HCT116 (cell line): ENCODE data around the gene ADCK1. TPM values are rescaled to one million over a fixed set of nuclear protein-coding genes. Genes with fewer than 3 reads are reported as not detected.

ENCODE experiments used
- ATAC-seq: fragments of 200-7000 bp; cut with Tn5 transposase; 2 replicates; pipeline ENCODE4 v1.9.1; 2020; ENCODE audit warnings: mild to moderate bottlenecking, moderate library complexity
- BruUV-seq: library from RNA; stranded (reverse); fragments of 400-500 nt; replicated peaks from 2 replicates; lab custom pipeline; 2021; lab: Mats Ljungman, UMichigan
- CTCF ChIA-PET: fragments of 300-600 bp; sonication (Branson Sonifier 250); formaldehyde crosslinking; loops from one replicate; lab custom pipeline; 2021; ENCODE audit warnings: antibody characterized with exemption; lab: Charles Lee
- POLR2A ChIA-PET: fragments of 300-600, 350-600 bp; sonication (Branson Sonifier 250); formaldehyde crosslinking; loops from one replicate; lab custom pipeline; 2021; ENCODE audit warnings: antibody characterized with exemption; lab: Charles Lee
- RAD21 ChIA-PET, 2 experiments: fragments of 300-600 bp; sonication (Branson Sonifier 250); formaldehyde crosslinking; loops; one replicate each; lab custom pipeline; 2023; ENCODE audit warnings: low total read pairs in 2 of 2; ENCODE audit not compliant: uncharacterized antibody in 2 of 2, unreplicated experiment in 2 of 2, low non-redundant PET in 1 of 2; lab: Charles Lee
- DNase-seq: peaks from one replicate; pipeline ENCODE4 v3.0.0-alpha.2; 2010; ENCODE audit warnings: low read depth, low spot score
- H2AFZ ChIP-seq: fragments of 200-600 bp; shearing (Covaris generic), sonication (generic); 2 replicates; pipeline ENCODE4 v1.6.1; 2017; ENCODE audit warnings: low read depth, mixed run types, mixed read lengths, antibody characterized with exemption, low read length; ENCODE audit not compliant: poor library complexity, severe bottlenecking
- H3K27ac ChIP-seq: 2 replicates; pipeline ENCODE4 v1.5.1; 2012; ENCODE audit warnings: low read depth, low read length
- H3K27me3 ChIP-seq: fragments of 200-600 bp; sonication (generic); 2 replicates; pipeline ENCODE4 v1.6.1; 2016; ENCODE audit warnings: mixed run types, low read length, mixed read lengths; ENCODE audit not compliant: insufficient read depth
- H3K36me3 ChIP-seq, 2 experiments: fragments of 200-500 bp in 1 of 2; fragments of 200-600 bp in 1 of 2; sonication (Bioruptor generic) in 1 of 2; sonication (generic) in 1 of 2; 2 replicates each; pipeline versions ENCODE4 v1.5.1 to v1.6.1; 2014 to 2016; ENCODE audit warnings: low read length in 2 of 2, inconsistent platforms in 1 of 2, mixed read lengths in 1 of 2, mixed run types in 1 of 2; ENCODE audit not compliant: insufficient read depth in 2 of 2, control insufficient read depth in 1 of 2
- H3K4me1 ChIP-seq, 2 experiments: fragments of 200-600 bp in 1 of 2; sonication (generic) in 1 of 2; 2 replicates each; pipeline versions ENCODE4 v1.5.1 to v1.6.1; 2012 to 2017; ENCODE audit warnings: low read length in 2 of 2, inconsistent platforms in 1 of 2, mild to moderate bottlenecking in 1 of 2, mixed read lengths in 1 of 2, mixed run types in 1 of 2, moderate library complexity in 1 of 2; ENCODE audit not compliant: insufficient read depth in 2 of 2, control insufficient read depth in 1 of 2
- H3K4me2 ChIP-seq: fragments of 200-600 bp; sonication (generic); 2 replicates; pipeline ENCODE4 v1.6.1; 2017; ENCODE audit warnings: mixed run types, low read length, mixed read lengths
- H3K4me3 ChIP-seq, 2 experiments: fragments of 200-600 bp in 1 of 2; sonication (generic) in 1 of 2; replicated peaks in 1 of 2; 2 replicates each; pipeline ENCODE4 v1.5.1; 2011 to 2016; ENCODE audit warnings: low read length in 2 of 2, control low read depth in 1 of 2, low read depth in 1 of 2, mild to moderate bottlenecking in 1 of 2, mixed read lengths in 1 of 2, mixed run types in 1 of 2
- H3K79me2 ChIP-seq: fragments of 200-600 bp; sonication (generic); 2 replicates; pipeline ENCODE4 v1.6.1; 2017; ENCODE audit warnings: mild to moderate bottlenecking, mixed run types, low read length, moderate library complexity, mixed read lengths; ENCODE audit not compliant: insufficient read depth
- H3K9ac ChIP-seq: fragments of 200-600 bp; sonication (generic); 2 replicates; pipeline ENCODE4 v1.6.1; 2016; ENCODE audit warnings: low read length, mixed read lengths
- H3K9me2 ChIP-seq: fragments of 200-600 bp; sonication (generic), shearing (Covaris generic); 2 replicates; pipeline ENCODE4 v1.6.1; 2017; ENCODE audit warnings: mixed run types, mild to moderate bottlenecking, moderate library complexity; ENCODE audit not compliant: insufficient read depth
- H3K9me3 ChIP-seq, 2 experiments: fragments of 200-500 bp in 1 of 2; fragments of 200-600 bp in 1 of 2; sonication (Bioruptor generic) in 1 of 2; sonication (generic) in 1 of 2; 2 replicates each; pipeline ENCODE4 v1.6.1; 2014 to 2017; ENCODE audit warnings: low read length in 2 of 2, mixed read lengths in 2 of 2, inconsistent platforms in 1 of 2, low read depth in 1 of 2, mild to moderate bottlenecking in 1 of 2, mixed run types in 1 of 2, moderate library complexity in 1 of 2; ENCODE audit not compliant: control insufficient read depth in 1 of 2, insufficient read depth in 1 of 2
- H4K20me1 ChIP-seq: fragments of 200-600 bp; sonication (generic), shearing (Covaris generic); 2 replicates; pipeline ENCODE4 v1.6.1; 2017; ENCODE audit warnings: mixed run types, mild to moderate bottlenecking, moderate library complexity; ENCODE audit not compliant: insufficient read depth
- CBX3 ChIP-seq: IDR thresholded peaks from 2 replicates; pipeline ENCODE4 v1.6.1; 2012; ENCODE audit warnings: low read depth
- CEBPB ChIP-seq: IDR thresholded peaks from 2 replicates; pipeline ENCODE4 v1.6.1; 2012; ENCODE audit warnings: low read depth
- CTCF ChIP-seq, 3 experiments: fragments of 200-600 bp in 1 of 3; sonication (generic) in 1 of 3; IDR thresholded peaks in 2 of 3; conservative IDR thresholded peaks in 1 of 3; 2 replicates each; pipeline ENCODE4 v1.5.1; 2012 to 2017; ENCODE audit warnings: low read depth in 2 of 3, low read length in 2 of 3, antibody characterized with exemption in 1 of 3, borderline replicate concordance in 1 of 3, control low read depth in 1 of 3, mild to moderate bottlenecking in 1 of 3, mixed read lengths in 1 of 3, mixed run types in 1 of 3, moderate library complexity in 1 of 3; ENCODE audit not compliant: insufficient read depth in 1 of 3
- EZH2phosphoT487 ChIP-seq: fragments of 200-600 bp; IDR thresholded peaks from 2 replicates; pipeline ENCODE4 v1.6.1; 2018; ENCODE audit warnings: antibody characterized with exemption, borderline replicate concordance
- RAD21 ChIP-seq: IDR thresholded peaks from 2 replicates; pipeline ENCODE4 v1.6.1; 2012; ENCODE audit warnings: low read depth, mild to moderate bottlenecking
- SIN3A ChIP-seq: IDR thresholded peaks from 2 replicates; pipeline ENCODE4 v1.6.1; 2012; ENCODE audit warnings: low read depth
- TCF7L2 ChIP-seq: IDR thresholded peaks from 2 replicates; pipeline ENCODE4 v1.7.0; 2011; ENCODE audit warnings: borderline replicate concordance, inconsistent platforms; ENCODE audit not compliant: insufficient read depth, insufficient read length; ENCODE audit errors: extremely low read depth
- ZNF274 ChIP-seq: fragments of 200-500 bp; sonication (Bioruptor generic); IDR thresholded peaks from 2 replicates; pipeline ENCODE4 v1.6.1; 2014; ENCODE audit warnings: mild to moderate bottlenecking, low read depth, low read length, inconsistent platforms
- intact Hi-C: fragments of 100-400 bp; cut with micrococcal nuclease; formaldehyde crosslinking; loops from 2 replicates; pipeline ENCODE4 v1.10.0; 2022
- total RNA-seq: library from RNA; stranded (reverse); gene quantifications from one replicate; pipeline ENCODE4 v1.2.1, GENCODE V29; 2021; ENCODE audit not compliant: unreplicated experiment
- TF ChIP-seq, protein P1 (sequence below): IDR thresholded peaks from 2 replicates; pipeline ENCODE4 v1.6.1; 2012; ENCODE audit warnings: low read depth
- TF ChIP-seq, protein P2 (sequence below): IDR thresholded peaks from 2 replicates; pipeline ENCODE4 v1.6.1; 2011; ENCODE audit warnings: mild to moderate bottlenecking, low read length, moderate library complexity; ENCODE audit not compliant: insufficient replicate concordance; ENCODE audit errors: extremely low read depth

Gene ADCK1
- total RNA-seq, 1 experiment from 2014 or later, result 6.0 TPM

- TF ChIP-seq TCF7L2 (no peak), RAD21 (no peak)
Observed at GRCh38 chr14:77822741-77823140, 22.8 kb downstream of the ADCK1 start (continued).

DNA sequence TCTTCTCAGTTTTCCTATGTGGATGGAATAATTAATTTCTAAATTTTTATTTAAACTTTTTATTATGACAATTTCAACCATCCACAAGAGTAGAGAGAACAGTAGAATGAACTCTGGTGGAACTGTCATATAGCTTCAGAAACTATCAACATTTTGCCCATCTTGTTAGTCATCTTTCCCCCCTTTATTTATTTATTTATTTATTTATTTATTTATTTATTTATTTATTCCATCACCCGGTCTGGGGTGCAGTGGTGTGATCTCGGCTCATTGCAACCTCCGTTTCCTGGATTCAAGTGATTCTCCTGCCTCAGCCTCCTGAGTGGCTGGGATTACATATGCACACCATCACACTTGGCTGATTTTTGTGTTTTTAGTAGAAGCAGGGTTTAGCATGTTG lies 23.5 kb downstream of the ADCK1 start:
- no peak overlapping the region for H3K27ac ChIP-seq
- no peaks in the 10 kb centered on the region for H3K27me3 ChIP-seq
- H3K4me1 ChIP-seq, result no peaks in the 10 kb centered on the region
- ChIA-PET POLR2A (no interaction called here), RAD21 (no interaction called here)
- H3K9me3 ChIP-seq, result no peaks in the 10 kb centered on the region
- BruUV-seq, result no TSS peak
- intact Hi-C loops, result no loop called here
- H3K79me2 ChIP-seq, result no peaks in the 10 kb centered on the region
- no peak for ATAC-seq
- H2AFZ ChIP-seq, result no peak overlapping the region
- no peak overlapping the region for H3K4me2 ChIP-seq
- H3K9me2 ChIP-seq, result no peaks in the 10 kb centered on the region
- TF ChIP-seq RAD21 (no peak), CTCF (IDR thresholded peaks at IDR 0.05 in 2 of 3, conservative IDR thresholded peaks at IDR 0.05 in 1 of 3; ENCODE audit: borderline replicate concordance in 1 of 3, insufficient read depth in 1 of 3, low read depth in 2 of 3, low read length in 2 of 3) (no peak), EZH2phosphoT487 (no peak), TCF7L2 (no peak), SIN3A (no peak), ZNF274 (no peak), CBX3 (no peak), CEBPB (no peak)
- TF ChIP-seq, protein P1, sequence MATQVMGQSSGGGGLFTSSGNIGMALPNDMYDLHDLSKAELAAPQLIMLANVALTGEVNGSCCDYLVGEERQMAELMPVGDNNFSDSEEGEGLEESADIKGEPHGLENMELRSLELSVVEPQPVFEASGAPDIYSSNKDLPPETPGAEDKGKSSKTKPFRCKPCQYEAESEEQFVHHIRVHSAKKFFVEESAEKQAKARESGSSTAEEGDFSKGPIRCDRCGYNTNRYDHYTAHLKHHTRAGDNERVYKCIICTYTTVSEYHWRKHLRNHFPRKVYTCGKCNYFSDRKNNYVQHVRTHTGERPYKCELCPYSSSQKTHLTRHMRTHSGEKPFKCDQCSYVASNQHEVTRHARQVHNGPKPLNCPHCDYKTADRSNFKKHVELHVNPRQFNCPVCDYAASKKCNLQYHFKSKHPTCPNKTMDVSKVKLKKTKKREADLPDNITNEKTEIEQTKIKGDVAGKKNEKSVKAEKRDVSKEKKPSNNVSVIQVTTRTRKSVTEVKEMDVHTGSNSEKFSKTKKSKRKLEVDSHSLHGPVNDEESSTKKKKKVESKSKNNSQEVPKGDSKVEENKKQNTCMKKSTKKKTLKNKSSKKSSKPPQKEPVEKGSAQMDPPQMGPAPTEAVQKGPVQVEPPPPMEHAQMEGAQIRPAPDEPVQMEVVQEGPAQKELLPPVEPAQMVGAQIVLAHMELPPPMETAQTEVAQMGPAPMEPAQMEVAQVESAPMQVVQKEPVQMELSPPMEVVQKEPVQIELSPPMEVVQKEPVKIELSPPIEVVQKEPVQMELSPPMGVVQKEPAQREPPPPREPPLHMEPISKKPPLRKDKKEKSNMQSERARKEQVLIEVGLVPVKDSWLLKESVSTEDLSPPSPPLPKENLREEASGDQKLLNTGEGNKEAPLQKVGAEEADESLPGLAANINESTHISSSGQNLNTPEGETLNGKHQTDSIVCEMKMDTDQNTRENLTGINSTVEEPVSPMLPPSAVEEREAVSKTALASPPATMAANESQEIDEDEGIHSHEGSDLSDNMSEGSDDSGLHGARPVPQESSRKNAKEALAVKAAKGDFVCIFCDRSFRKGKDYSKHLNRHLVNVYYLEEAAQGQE, result no peak
- TF ChIP-seq, protein P2, sequence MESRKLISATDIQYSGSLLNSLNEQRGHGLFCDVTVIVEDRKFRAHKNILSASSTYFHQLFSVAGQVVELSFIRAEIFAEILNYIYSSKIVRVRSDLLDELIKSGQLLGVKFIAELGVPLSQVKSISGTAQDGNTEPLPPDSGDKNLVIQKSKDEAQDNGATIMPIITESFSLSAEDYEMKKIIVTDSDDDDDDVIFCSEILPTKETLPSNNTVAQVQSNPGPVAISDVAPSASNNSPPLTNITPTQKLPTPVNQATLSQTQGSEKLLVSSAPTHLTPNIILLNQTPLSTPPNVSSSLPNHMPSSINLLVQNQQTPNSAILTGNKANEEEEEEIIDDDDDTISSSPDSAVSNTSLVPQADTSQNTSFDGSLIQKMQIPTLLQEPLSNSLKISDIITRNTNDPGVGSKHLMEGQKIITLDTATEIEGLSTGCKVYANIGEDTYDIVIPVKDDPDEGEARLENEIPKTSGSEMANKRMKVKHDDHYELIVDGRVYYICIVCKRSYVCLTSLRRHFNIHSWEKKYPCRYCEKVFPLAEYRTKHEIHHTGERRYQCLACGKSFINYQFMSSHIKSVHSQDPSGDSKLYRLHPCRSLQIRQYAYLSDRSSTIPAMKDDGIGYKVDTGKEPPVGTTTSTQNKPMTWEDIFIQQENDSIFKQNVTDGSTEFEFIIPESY, result no peak
- TF ChIP-seq, all 23 proteins: peak for 0
- CTCF ChIA-PET, result no interaction called here
- no peak overlapping the region for H3K9ac ChIP-seq
- H3K4me3 ChIP-seq, result no peak overlapping the region
- no peaks in the 10 kb centered on the region for H4K20me1 ChIP-seq
- no peaks in the 10 kb centered on the region for H3K36me3 ChIP-seq
- DNase-seq, result no peak
